G401.6 (cell line): ENCODE measurements around the gene TMIGD3.
"Not testable (repeated sequence)": the region's sequence is repeated elsewhere in the genome, so short reads cannot be mapped to it uniquely, and the experiment has no call there.

Source experiments
- FAIRE-seq: peaks from 2 replicates; lab custom pipeline; 2012; peaks lifted over from hg19 to GRCh38; lab: Jason Lieb, UNC

TMIGD3 gene

DNA sequence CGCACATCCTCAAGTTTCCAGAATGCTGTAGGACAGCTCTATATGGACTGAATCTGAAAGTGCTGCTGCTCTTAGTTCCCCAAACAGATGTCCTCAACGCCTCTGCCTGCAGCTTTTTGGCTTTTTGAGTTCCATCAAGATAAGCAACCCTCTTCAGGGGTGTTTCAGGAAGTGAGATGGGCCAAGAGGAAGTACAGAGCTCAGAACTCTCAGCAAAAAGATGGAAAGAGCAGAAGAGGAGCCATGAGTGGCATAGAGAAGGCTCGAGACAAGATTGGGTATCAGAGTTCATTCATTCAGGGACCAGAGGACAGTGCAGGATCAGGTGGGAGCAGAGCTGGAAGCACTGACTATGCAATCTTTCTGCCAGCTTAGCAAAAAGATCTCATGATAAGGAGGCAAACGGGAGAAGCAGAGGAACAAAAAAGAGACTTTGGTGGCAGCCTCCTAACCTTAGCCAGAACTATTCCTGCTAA lies at the start of gene TMIGD3, which contains the start of gene ADORA3:
TSS of gene TMIGD3 (minus strand) at position 49 of the 476 bp plus-strand sequence. CDS start 279 bp downstream, outside the sequence.
TSS of gene ADORA3 (minus strand) at position 49 of the 476 bp plus-strand sequence. CDS start 279 bp downstream, outside the sequence.
- FAIRE-seq: no peak

DNA sequence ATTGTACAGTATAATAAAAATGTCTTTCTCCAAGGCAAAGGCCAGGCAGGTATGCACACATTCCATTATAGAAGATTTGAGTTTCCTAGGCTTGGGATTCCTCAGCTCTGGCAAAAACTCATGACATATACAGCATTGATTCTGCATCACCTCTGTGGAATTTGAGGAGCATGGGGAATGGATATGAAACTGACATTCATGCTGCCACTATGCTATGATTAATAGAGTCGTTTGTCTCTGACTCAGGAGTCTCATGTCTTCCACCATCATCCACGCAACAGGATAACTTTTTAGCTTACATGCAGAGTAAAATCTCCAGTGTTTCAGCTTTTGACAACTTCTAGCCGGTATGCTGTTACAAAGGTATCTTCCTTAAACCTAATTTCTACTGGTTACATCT lies 49.8 kb upstream of the TMIGD3 start:
- no peak for FAIRE-seq

DNA sequence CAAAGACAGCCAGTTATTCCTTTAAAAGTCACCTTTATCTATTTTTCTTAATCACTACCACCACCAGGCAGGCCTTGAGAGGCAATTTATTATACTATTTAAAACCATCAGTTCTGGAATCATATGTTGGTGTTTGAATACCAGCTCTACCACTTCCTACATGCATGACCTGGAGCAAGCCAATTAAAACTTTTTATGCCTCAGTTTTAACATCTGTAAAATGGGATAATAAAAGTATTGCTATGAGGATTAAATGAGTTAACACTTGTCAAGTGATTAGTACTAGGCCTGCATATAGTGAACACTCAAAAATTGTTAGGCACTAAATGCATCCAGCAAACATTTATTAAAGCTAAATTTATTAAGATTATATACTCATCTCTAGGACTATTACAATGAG lies 49.2 kb upstream of the TMIGD3 start:
- no peak for FAIRE-seq

DNA sequence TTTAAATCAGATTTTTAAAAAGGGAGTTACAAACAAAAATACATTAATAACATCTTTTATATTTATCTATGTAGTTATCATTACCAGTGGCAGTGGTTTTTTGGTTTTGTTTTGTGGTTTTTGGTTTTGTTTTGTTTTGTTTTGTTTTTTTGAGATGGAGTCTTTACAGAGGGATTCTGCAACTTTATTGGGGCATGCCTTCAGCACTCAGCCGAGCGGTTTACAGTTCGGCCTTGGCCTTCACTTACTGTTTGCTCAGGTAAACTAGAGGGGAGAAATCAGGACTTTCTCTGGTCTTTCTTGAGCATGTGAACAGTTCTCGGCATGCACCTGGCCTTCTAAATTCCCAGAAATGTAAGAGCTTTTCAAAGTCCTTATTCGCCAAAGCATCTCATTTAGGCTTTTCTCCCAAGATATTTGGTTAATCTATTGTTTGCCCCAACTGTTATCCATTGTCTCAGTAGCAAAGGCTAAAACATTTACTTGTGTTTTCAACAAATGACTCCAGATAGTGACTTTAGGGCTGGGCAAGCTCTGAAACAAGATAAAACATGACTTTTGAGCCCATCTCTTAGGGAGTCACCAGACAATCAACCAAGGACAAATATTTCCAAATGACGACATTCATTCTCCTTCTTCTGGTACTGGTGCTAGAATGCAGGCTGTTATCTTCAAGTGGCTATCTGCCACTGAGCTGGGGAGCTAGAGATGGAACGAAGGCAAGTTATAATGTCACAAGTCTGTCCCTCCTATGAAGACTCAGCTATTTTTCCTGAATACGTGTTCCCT lies 48.4 kb upstream of the TMIGD3 start:
- peak; percentile 64 for FAIRE-seq

DNA sequence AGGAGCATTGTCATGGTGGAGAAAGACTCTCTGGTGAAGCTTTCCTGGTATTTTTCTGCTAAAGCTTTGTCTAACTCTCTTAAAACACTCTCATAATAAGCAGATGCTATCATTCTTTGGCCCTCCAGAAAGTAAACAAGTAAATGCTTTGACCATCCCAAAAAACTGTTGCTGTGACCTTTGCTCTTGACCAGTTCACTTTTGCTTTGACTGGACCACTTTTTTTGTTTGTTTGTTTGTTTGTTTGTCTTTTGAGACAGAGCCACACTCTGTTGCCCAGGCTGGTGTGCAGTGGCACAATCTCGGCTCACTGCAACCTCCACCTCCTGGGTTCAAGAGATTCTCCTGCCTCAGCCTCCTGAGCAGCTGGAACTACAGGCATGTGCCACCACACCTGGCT lies 44.4 kb upstream of the TMIGD3 start:
- not testable (repeated sequence) for FAIRE-seq

DNA sequence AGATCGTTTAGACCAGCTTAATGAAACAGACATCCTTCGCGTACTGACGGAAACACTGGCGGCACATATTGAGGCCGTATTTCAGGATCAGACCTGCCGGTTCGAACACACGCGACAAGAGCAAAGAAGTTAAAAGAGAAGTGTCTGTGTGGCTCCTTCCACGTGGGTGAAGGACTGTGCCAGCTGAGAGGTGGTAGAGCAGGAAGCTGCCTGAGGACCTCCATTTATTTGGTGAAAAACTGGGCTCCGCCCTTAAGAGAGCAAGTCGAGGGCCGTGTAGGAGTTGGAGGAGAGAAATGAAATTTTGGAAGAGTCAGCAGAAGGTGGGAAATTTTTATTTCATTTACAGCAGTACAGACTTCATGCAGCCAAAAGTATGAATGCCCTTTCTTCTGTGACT lies 38.8 kb upstream of the TMIGD3 start:
- FAIRE-seq: no peak

DNA sequence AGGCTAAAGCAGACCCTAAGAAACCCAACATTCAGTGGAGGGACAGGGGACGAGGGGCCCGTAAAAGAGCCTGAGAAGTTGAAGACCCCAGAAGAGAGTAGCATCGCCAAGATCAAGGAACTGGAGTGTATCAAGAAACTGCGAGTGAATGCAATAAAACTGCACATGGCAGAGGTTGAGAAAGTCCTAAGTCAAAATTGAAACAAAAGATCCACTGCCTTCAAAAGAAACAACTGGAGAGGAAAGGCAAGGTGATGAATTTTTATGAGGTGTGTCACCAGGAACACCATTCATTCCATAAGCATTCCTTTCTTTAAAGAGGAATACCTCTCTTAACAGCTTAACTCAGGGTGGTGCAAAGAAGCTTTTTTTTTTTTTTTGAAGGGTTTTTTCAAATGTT lies 38.3 kb upstream of the TMIGD3 start:
- FAIRE-seq: peak; percentile 100

DNA sequence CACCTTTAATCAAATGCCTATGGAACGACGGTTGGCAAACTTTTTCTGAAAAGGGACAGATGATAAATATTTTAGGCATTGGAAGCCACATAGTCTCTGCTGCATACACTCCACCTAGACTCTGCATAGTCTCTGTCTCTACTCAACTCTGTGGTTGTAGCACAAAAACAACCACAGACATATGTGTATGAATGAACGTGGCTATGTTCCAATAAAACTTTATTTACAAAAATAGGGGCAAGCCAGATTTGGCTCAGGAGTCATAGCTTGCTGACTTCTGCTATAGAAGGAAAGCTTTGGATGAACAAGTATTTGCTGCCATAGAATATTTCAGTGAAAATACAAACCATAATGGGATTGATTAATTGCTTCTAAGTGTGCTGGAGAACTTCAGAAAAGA lies 37.5 kb upstream of the TMIGD3 start:
- FAIRE-seq: peak; percentile 17

DNA sequence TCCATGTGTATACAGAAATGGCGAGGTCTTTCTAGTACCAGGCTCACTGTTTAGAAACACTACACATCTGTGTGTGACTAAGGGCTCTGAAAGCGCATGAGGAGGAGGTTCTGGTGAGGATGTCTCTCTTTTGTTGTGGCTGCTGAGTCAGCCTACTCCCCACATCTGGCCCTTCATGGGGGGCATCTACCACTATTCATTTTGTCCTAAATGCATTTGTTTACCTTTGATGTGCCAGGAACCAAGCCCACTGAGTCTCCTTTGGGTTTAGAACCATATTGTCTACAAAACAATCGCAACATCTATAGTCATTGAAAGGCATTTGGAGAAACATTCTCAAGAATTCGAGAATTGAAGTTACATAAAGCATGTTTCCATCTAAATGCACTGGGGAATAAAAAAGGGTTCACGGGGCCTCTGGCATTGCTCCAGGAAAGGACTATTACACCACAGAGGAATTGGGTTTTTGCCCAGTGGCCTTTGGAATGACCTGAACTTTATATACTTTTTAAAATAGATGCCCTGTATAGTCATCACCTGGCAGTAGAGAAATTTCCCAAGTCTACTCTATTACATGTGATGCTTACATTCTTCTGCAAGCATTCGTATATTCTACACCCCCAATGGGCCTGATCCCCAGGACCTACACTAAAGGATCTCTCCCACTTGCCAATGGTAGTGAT lies 35.1 kb upstream of the TMIGD3 start:
- FAIRE-seq: no peak

DNA sequence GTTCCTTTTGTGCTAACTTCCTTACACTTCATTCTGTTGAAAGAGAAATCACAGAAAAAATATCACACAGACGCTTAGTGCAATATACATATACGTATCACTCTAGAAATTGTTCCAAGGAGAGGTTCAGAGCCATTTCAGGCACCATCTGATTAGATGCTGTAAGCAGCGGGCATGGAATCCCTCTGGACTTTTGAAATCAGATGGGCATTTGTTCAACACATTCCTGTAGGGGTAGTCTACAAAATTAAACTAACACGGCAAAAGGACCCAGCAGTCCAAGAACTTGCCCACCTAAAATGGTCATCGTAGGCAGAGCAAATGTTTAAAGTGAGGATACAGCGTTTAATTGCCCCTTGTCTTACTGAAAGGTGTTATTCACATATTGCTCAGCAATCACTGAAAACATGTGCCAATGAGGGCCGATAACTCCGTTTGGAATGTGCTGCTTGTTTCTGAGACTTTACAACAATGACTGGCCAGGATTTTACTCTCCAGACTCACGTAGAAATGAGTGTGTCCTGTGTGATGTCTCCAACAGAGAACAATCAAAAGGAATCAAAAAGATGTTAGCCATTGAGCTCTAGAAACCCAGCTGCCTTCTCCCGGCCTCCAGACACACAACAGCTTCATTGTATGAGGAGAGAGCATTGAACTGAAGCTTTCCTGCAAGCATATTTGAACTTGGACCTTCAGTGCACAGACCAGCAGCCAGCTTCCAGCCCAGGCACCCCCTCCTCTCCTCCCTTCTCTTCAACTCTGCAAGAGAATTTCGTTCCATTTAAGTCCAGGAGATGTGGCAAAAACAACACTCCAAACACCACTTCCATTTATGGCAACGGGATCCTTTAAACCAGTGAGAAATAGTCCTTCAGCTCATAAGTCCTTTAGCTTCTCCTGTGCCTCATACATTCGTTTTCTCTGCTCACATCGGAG lies 32.1 kb upstream of the TMIGD3 start:
- no peak for FAIRE-seq

DNA sequence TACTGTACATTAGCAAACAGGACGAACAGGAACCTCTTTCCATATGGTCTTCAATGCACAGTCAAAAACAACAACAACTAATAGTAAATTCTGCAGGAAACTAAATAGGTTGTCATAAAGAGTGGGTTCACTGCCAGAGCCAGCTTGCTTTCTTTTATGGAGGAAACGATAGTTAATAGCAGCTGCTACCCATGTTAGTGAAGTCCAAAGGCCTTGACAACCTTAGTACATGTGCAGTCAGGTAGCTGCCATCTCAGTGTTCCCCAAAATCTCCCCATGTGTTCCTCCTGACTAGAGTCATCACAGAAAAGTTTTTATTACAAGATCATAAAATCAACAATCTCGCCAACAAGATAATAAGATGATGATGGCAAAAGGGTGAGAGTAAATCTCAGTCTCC lies 16.6 kb upstream of the TMIGD3 start:
- no peak for FAIRE-seq

DNA sequence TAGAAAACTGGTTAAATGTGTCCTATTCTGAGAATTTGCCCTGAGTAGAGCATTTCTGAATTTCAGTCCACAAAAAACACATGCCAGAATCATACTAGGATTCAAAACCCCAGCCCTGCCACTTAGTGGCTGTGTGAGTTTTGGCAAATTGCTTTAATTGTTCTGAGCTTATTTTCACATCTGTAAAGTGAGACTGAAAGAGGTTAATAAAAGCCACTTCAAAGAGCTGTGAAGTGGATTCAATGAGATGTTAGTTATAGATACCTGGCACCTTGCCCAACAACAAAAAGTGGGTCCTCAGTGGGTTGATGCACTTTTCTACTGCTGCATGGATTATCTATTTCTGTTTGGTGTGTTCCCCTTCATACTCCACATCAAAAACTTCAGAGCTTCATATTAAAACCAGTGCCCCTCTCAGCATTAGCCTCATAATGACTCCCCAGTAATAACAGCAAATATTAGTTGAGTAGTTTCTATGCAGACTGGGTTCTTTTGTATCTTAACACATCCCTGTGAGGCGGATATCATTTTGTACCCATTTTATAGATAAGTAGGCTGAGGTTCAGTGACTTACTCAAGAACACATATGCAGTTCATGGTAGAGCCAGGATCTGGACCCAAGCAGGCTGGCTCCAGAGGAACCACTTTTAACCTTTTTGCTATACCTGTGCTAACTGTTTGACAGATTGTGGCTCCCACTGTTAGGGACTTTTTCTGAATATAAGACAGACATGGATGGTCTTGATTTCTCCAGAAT lies 14.2 kb upstream of the TMIGD3 start:
- no peak for FAIRE-seq

DNA sequence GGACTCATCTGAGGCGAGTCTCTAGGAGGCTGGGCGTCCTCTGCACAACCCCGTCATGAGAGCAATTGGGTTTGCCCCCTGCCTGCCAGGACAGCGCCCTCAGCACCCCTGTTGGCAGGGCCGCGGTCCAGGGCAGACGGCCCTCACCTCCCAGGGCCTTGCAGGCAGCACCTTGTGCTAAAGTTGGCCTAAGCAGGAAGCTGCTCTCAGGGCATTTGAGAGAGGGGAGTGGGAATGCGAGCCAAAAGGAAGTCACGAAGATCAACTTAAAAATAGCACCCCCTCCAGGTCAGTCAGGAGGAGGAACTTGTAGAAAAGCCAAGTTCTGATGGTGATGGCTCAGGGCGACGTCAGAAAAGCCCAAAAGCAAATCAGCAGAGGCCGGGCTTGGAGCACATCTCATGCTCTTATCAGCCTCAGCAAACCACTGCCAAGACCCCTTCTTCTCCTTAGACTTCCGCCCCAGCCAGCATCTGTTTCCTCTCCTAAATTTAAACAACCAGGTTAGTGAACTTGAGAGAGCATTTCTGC lies 12.6 kb upstream of the TMIGD3 start:
- no peak for FAIRE-seq

DNA sequence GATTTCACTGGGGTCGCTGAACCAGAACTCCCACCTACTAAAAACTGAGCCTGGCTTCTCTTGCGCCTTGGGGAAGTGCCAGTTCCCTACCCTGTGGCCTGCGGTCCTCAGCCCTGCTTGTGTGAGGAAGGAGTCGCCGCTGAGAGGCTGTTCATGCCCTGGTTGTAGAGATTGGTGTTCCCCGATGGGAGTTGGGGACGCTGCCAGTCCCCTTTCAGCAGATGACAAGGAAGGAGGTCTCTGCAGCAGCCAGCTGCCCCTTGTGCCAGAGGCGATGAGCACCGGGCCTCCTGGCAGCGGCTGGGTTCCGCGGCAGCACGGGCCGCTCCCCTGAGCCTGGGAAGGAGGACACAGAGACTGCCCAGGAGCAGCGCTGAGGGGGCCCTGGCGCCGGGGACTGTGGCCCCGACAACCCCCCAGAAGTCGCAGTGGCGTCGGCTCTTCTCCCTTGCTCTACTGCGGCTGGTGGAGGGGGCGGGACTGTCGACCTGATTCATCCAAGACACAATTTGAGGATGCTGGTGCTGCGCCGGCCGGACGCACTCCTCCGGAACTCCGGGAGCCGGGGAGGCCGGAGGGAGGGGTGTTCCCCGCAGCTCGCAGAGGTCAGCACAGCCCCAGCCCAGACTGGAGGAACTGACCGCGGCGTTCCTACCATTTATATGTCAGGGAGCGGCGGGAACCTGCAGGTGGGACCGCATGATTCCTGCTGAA lies 12.0 kb upstream of the TMIGD3 start:
- FAIRE-seq: no peak

DNA sequence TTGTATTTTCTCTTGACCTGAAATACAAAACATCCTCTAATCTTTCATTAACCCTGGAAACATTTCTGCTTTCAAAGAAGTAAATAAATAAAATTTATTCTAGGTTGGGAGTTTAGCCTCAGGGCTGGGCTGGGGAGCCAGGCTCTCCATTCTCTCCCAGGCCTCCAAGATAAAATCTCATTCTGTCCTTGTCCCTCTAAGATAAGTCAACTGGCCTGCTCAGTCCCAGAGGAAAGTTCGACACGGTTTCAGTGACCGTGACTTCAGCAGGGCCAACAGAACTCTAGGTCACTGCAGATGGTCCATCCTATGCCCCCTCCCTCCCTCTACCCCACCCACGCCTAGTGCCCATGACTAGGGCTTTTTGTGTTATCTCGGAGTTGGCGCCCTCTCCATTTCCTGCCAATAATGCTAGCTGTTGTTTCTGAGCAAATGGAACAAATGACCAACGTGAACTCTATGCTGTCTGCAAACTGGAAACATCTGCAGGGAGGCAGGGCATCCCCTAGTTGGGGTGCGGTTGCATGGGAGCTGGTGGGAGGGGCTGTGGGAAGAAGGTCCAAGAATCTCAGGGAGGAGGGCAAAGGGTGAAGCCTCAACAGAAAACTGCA lies 10.1 kb upstream of the TMIGD3 start:
- FAIRE-seq: no peak

DNA sequence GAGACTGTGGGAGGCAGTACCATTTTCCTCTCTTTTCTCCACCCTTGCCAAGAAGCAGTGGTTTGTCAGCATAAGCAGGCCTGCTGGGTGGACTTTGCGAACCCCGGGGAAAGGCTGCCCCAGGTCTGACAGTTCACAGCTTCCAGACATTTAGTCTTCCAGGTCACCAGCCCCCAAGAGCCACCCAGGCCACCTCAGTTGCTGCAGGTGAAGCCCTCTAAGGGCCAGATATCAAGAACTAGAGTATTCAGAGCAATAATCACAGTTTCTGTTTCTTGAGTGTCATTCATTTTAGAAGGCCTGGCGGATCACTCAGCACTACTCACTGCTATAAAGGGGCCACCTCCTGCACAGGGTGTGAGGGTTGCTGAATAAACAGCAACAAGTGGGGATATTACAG lies 9.5 kb upstream of the TMIGD3 start:
- FAIRE-seq: no peak

DNA sequence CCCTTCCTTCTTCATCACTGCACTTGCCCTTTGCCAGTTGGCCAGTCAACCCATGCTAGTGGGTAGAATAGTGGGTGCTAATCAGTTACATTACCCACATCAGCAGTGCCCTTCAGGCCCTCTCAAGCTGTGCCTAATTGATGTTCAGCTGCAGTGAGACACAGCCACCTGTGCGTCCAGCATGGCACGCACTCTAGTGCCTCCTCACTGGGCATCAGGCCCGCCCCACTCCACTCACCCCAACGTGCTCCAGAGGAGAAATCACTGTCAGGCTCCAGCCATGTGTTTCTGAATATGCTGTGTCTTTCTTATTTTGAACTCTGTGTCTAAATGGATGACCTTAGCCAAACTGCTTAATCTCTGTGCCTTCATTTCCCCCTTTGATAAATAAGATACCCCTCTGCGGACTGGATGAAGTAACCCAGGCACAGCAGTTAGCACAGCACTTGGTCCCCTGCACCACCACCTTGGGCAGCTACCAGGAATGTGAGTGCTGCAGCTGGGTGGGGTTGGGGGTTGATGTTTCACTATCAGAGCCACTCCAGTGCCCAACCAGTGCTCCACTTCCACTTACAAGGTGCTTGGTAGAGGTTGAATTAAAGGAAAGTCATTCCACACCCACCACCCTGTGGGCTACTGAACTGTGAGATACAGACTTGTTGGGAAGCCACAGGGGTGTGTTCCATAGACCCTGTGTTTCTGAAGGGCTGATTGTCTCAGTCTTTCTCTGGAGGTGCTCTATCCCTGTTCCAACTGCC lies 8.9 kb upstream of the TMIGD3 start:
- FAIRE-seq: no peak

DNA sequence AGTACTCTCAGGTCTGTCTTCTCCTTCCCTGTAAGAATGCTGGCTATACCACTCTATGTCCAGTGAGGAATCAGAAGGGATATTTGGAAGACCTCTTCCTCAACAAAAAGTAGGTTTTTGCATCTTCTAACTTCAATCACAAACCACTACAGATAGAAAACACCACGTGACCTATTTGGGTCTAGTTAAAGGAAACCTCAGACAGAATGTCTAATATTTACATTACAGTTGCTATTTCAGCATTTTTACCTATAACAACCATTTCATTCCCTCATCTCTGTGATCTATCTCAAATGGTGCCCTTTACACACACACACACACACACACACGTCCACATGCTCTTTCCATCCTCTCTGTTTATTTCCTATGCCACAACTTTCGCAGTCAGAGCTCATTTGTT lies 7.9 kb upstream of the TMIGD3 start:
- FAIRE-seq: no peak

DNA sequence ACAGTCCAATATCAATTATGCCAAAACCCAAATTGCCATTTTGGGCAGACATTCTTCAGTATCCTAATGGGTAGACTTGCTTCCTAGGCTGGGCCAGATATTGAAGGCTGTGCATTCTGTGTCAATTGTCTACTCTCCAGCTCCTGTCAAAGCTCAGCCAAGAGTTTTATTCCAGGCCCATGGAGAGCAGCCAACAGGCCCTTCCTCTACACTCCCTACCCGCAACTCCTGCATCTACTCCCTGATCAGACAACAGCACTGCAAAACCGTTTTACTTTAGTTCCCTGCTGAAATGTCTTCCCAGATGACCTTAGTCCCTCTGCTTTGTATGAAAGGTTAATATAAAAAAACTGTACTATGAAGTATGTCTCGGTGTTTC lies 6.6 kb upstream of the TMIGD3 start:
- no peak for FAIRE-seq
